MCF 10A (cell line): Measurements from ENCODE around the gene MPC1. TPM values are rescaled to one million over a fixed set of nuclear protein-coding genes. Genes with fewer than 3 reads are reported as not detected.

Experiments used
- BruUV-seq: library from RNA; stranded (reverse); fragments of 400-500 nt; replicated peaks from 2 replicates; lab custom pipeline; 2021; lab: Mats Ljungman, UMichigan
- CTCF ChIA-PET: fragments of 300-600 bp; sonication (Branson Sonifier 250); formaldehyde crosslinking; extraction: SDS; loops from one replicate; lab custom pipeline; 2021; ENCODE audit warnings: antibody characterized with exemption, inconsistent platforms; lab: Yijun Ruan, JAX
- POLR2A ChIA-PET: fragments of 300-600, 350-650 bp; sonication (Branson Sonifier 250); formaldehyde crosslinking; extraction: SDS; loops from one replicate; lab custom pipeline; 2020; ENCODE audit warnings: antibody characterized with exemption, inconsistent platforms; lab: Yijun Ruan, JAX
- DNase-seq: peaks from one replicate; pipeline ENCODE4 v3.0.0-alpha.2; 2018; ENCODE audit not compliant: unreplicated experiment
- H3K27ac Mint-ChIP-seq: one replicate; pipeline ENCODE4 v1.8.0; 2022; ENCODE audit warnings: mild to moderate bottlenecking, low read depth, mixed read lengths; ENCODE audit not compliant: unreplicated experiment
- H3K27me3 Mint-ChIP-seq: one replicate; pipeline ENCODE4 v1.8.0; 2022; ENCODE audit warnings: mixed read lengths; ENCODE audit not compliant: insufficient read depth, unreplicated experiment
- H3K36me3 Mint-ChIP-seq: one replicate; pipeline ENCODE4 v1.8.0; 2022; ENCODE audit warnings: mild to moderate bottlenecking, moderate library complexity, mixed read lengths; ENCODE audit not compliant: insufficient read depth, unreplicated experiment
- H3K4me1 Mint-ChIP-seq: one replicate; pipeline ENCODE4 v1.8.0; 2022; ENCODE audit warnings: mixed read lengths; ENCODE audit not compliant: insufficient read depth, unreplicated experiment
- H3K4me3 Mint-ChIP-seq: one replicate; pipeline ENCODE4 v1.8.0; 2022; ENCODE audit warnings: mild to moderate bottlenecking, moderate library complexity, mixed read lengths; ENCODE audit not compliant: unreplicated experiment
- H3K9me3 Mint-ChIP-seq: one replicate; pipeline ENCODE4 v1.8.0; 2022; ENCODE audit warnings: mixed read lengths; ENCODE audit not compliant: unreplicated experiment
- CTCF ChIP-seq: fragments of 200-600 bp; IDR thresholded peaks from one replicate; pipeline ENCODE4 v1.8.0; 2022; ENCODE audit warnings: antibody characterized with exemption, mild to moderate bottlenecking; ENCODE audit not compliant: unreplicated experiment
- intact Hi-C: fragments of 100-400 bp; cut with micrococcal nuclease; formaldehyde crosslinking; loops from 2 replicates; pipeline ENCODE4 v1.14.1; 2022
- total RNA-seq: library from RNA; stranded (reverse); gene quantifications from 2 replicates; pipeline ENCODE4 v1.2.3, GENCODE V29; 2022

MPC1 gene
- total RNA-seq, 1 experiment from 2014 or later, result 33.1 TPM

- no peaks in the 10 kb centered on the region for H3K27me3 Mint-ChIP-seq
- ChIA-PET POLR2A (no interaction called here), CTCF (interaction anchor here (1.0 kb wide), 1 partner anchor 47 kb away, joined by 4 read pairs; no protein-coding TSS in a partner anchor)
- peaks cover 20% of the 10 kb centered on the region for H3K4me1 Mint-ChIP-seq
- TF ChIP-seq CTCF, result no peak
- H3K9me3 Mint-ChIP-seq, result no peaks in the 10 kb centered on the region
- BruUV-seq, result no TSS peak
- H3K4me3 Mint-ChIP-seq, result no peak overlapping the region
- peaks cover 12% of the 10 kb centered on the region for H3K36me3 Mint-ChIP-seq
- intact Hi-C loops, result no loop called here
- no peak overlapping the region for H3K27ac Mint-ChIP-seq
- no peak for DNase-seq
These were observed 47.9 kb downstream of the MPC1 start for GRCh38 chr6:166334878-166335277.

- no peaks in the 10 kb centered on the region for H3K9me3 Mint-ChIP-seq
- no TSS peak for BruUV-seq
- CTCF ChIA-PET, result interaction anchor here (0.6 to 1.0 kb wide), 2 partner anchors 48 to 288 kb away, joined by 4 to 5 read pairs; no protein-coding TSS in a partner anchor
- H3K36me3 Mint-ChIP-seq, result peaks cover 19% of the 10 kb centered on the region
- no peak for TF ChIP-seq CTCF
- H3K27ac Mint-ChIP-seq, result peak overlapping the region; percentile 8
- H3K27me3 Mint-ChIP-seq, result no peaks in the 10 kb centered on the region
- DNase-seq, result no peak
- POLR2A ChIA-PET, result interaction anchor here (0.8 kb wide), 1 partner anchor 25 kb away, joined by 3 read pairs; no protein-coding TSS in a partner anchor
- intact Hi-C loops, result no loop called here
- H3K4me1 Mint-ChIP-seq, result peaks cover 19% of the 10 kb centered on the region
- H3K4me3 Mint-ChIP-seq, result no peak overlapping the region
These were observed 49.4 kb downstream of the MPC1 start for GRCh38 chr6:166333172-166333995.

- ChIA-PET POLR2A (no interaction called here), CTCF (no interaction called here)
- no peak overlapping the region for H3K27ac Mint-ChIP-seq
- H3K27me3 Mint-ChIP-seq, result no peaks in the 10 kb centered on the region
- no peak for DNase-seq
- H3K4me1 Mint-ChIP-seq, result peaks cover 15% of the 10 kb centered on the region
- intact Hi-C loops, result no loop called here
- no peaks in the 10 kb centered on the region for H3K9me3 Mint-ChIP-seq
- no peak for TF ChIP-seq CTCF
- no TSS peak for BruUV-seq
- peaks cover 33% of the 10 kb centered on the region for H3K36me3 Mint-ChIP-seq
- no peak overlapping the region for H3K4me3 Mint-ChIP-seq
These were observed 51.0 kb downstream of the MPC1 start for GRCh38 chr6:166331503-166332415.

- Mint-ChIP-seq H3K36me3 (peaks cover 39% of the 10 kb centered on the region), H3K9me3 (no peaks in the 10 kb centered on the region), H3K27ac (no peak overlapping the region), H3K27me3 (no peaks in the 10 kb centered on the region), H3K4me3 (no peak overlapping the region), H3K4me1 (peaks cover 15% of the 10 kb centered on the region)
- no TSS peak for BruUV-seq
- intact Hi-C loops, result no loop called here
- ChIA-PET POLR2A (interaction anchor here (0.9 kb wide), 1 partner anchor 51 kb away, joined by 3 read pairs; no protein-coding TSS in a partner anchor), CTCF (no interaction called here)
- DNase-seq, result no peak
- TF ChIP-seq CTCF, result no peak
These were observed 52.1 kb downstream of the MPC1 start for GRCh38 chr6:166330612-166331011.
